CD14-positive monocyte (primary cell): ENCODE results near the gene HMBS. TPM values are rescaled to one million over a fixed set of nuclear protein-coding genes. Genes with fewer than 3 reads are reported as not detected.
A peak's percentile ranks its signal among the peaks of the same experiment; 100 is the strongest.

Experiments
- DNase-seq, 3 donors: peaks; one replicate each; pipeline ENCODE4 v3.0.0-alpha.2; 2011 to 2022
- H2AFZ ChIP-seq: 2 replicates; pipeline ENCODE4 v1.6.0; 2012; ENCODE audit warnings: mild to moderate bottlenecking, low read depth, low read length, inconsistent platforms; ENCODE audit not compliant: insufficient read depth, poor library complexity, severe bottlenecking
- H3K27ac ChIP-seq, 2 donors: 1 replicate in 1 of 2; 2 replicates in 1 of 2; pipeline ENCODE4 v1.5.1; 2012 to 2013; ENCODE audit warnings: low read length in 2 of 2, control low read depth in 1 of 2, inconsistent platforms in 1 of 2, low read depth in 1 of 2, mild to moderate bottlenecking in 1 of 2
- H3K27me3 ChIP-seq, 2 donors: one replicate each; pipeline versions ENCODE4 v1.6.0 to v1.6.1; 2011 to 2013; ENCODE audit warnings: low read length in 2 of 2; ENCODE audit not compliant: control insufficient read depth in 2 of 2, insufficient read depth in 2 of 2
- H3K36me3 ChIP-seq, 2 donors: replicated peaks in 1 of 2; 1 replicate in 1 of 2; 2 replicates in 1 of 2; pipeline versions ENCODE4 v1.5.1 to v1.6.1; 2012 to 2013; ENCODE audit warnings: low read length in 2 of 2, control low read depth in 1 of 2, inconsistent platforms in 1 of 2, mild to moderate bottlenecking in 1 of 2; ENCODE audit not compliant: insufficient read depth in 2 of 2, control insufficient read depth in 1 of 2
- H3K4me1 ChIP-seq, 2 donors: 1 replicate in 1 of 2; 2 replicates in 1 of 2; pipeline versions ENCODE4 v1.5.1 to v1.6.1; 2012 to 2013; ENCODE audit warnings: low read length in 2 of 2, control low read depth in 1 of 2, inconsistent platforms in 1 of 2, mild to moderate bottlenecking in 1 of 2, moderate library complexity in 1 of 2; ENCODE audit not compliant: insufficient read depth in 2 of 2, control insufficient read depth in 1 of 2
- H3K4me2 ChIP-seq: replicated peaks from 2 replicates; pipeline ENCODE3; 2012; ENCODE audit warnings: low read length, moderate library complexity, mild to moderate bottlenecking; ENCODE audit not compliant: poor library complexity, severe bottlenecking; ENCODE audit errors: extremely low read depth
- H3K4me3 ChIP-seq, 3 experiments: fragments of 200-600 bp in 1 of 3; sonication (generic) in 1 of 3; replicated peaks in 1 of 3; 1 replicate in 2 of 3; 2 replicates in 1 of 3; pipeline ENCODE4 v1.5.1; 2011 to 2013; ENCODE audit warnings: low read length in 3 of 3, mild to moderate bottlenecking in 3 of 3, control low read depth in 2 of 3, low read depth in 2 of 3, inconsistent platforms in 1 of 3, moderate library complexity in 1 of 3
- H3K79me2 ChIP-seq: 2 replicates; pipeline ENCODE4 v1.6.0; 2012; ENCODE audit warnings: mild to moderate bottlenecking, control low read depth, inconsistent platforms, low read length, moderate library complexity; ENCODE audit not compliant: insufficient read depth
- H3K9ac ChIP-seq: 2 replicates; pipeline ENCODE4 v1.6.0; 2017; ENCODE audit warnings: low read length, mild to moderate bottlenecking; ENCODE audit not compliant: insufficient read depth, poor library complexity, severe bottlenecking
- H3K9me3 ChIP-seq, 2 donors: replicated peaks in 1 of 2; 1 replicate in 1 of 2; 2 replicates in 1 of 2; pipeline versions ENCODE4 v1.5.1 to v1.6.1; 2012 to 2013; ENCODE audit warnings: low read length in 2 of 2, control low read depth in 1 of 2; ENCODE audit not compliant: control insufficient read depth in 1 of 2, insufficient read depth in 1 of 2
- H4K20me1 ChIP-seq: 2 replicates; pipeline ENCODE4 v1.6.0; 2012; ENCODE audit warnings: mild to moderate bottlenecking, low read length, control low read depth, moderate library complexity; ENCODE audit not compliant: insufficient read depth
- H3K27ac Mint-ChIP-seq, 7 donors: one replicate each; pipeline ENCODE4 v1.8.0; 2020; ENCODE audit warnings: mild to moderate bottlenecking in 7 of 7, mixed read lengths in 7 of 7, moderate library complexity in 6 of 7, inconsistent platforms in 2 of 7
- H3K27me3 Mint-ChIP-seq, 3 donors: one replicate each; pipeline ENCODE4 v1.8.0; 2021 to 2022; ENCODE audit warnings: low read depth in 3 of 3, mild to moderate bottlenecking in 3 of 3, mixed read lengths in 3 of 3, moderate library complexity in 3 of 3, inconsistent platforms in 1 of 3
- H3K36me3 Mint-ChIP-seq, 2 donors: one replicate each; pipeline ENCODE4 v1.8.0; 2020; ENCODE audit warnings: mixed read lengths in 2 of 2, inconsistent platforms in 1 of 2, mild to moderate bottlenecking in 1 of 2
- H3K4me1 Mint-ChIP-seq: one replicate; pipeline ENCODE4 v1.8.0; 2020; ENCODE audit warnings: mild to moderate bottlenecking, mixed read lengths
- H3K4me3 Mint-ChIP-seq, 2 donors: one replicate each; pipeline ENCODE4 v1.8.0; 2020; ENCODE audit warnings: mild to moderate bottlenecking in 2 of 2, mixed read lengths in 2 of 2, moderate library complexity in 1 of 2
- H3K9me3 Mint-ChIP-seq, 7 donors: one replicate each; pipeline ENCODE4 v1.8.0; 2020 to 2022; ENCODE audit warnings: mixed read lengths in 7 of 7, mild to moderate bottlenecking in 6 of 7, moderate library complexity in 6 of 7, inconsistent platforms in 2 of 7
- CTCF ChIP-seq: fragments of 200-600 bp; IDR thresholded peaks from one replicate; pipeline ENCODE4 v1.8.0; 2022; ENCODE audit warnings: antibody characterized with exemption, mild to moderate bottlenecking
- WGBS: methylation state at CpG from one replicate; pipeline ENCODE4 v1.1.5; 2013; ENCODE audit warnings: missing lambda C conversion rate; ENCODE audit not compliant: insufficient coverage; 5-methylcytosine and 5-hydroxymethylcytosine counted together
- intact Hi-C, 2 donors: fragments of 100-400 bp; cut with micrococcal nuclease; formaldehyde crosslinking; loops; one replicate each; pipeline versions ENCODE4 v1.15.0 to v1.15.1; 2023
- polyA plus RNA-seq, 3 donors: library from polyadenylated mRNA; depleted of rRNA in 1 of 3; unstranded in 2 of 3; stranded (reverse) in 1 of 3; fragments of 300-500 nt in 2 of 3; fragments of >200 nt in 1 of 3; fragmentation: Illumina TruSeq in 2 of 3; gene quantifications; 1 replicate in 2 of 3; 2 replicates in 1 of 3; pipeline ENCODE4 v1.2.3, GENCODE V29; 2012 to 2021

HMBS gene
- polyA plus RNA-seq, 3 donors, result 21.1 to 26.4 (median 25.2) TPM

GRCh38 chr11:119103793-119104192 is 19.1 kb downstream of the HMBS start:
- peaks cover 51 to 69% of the 10 kb centered on the region in 2 donors for H3K4me1 ChIP-seq
- H3K36me3 ChIP-seq, result peaks cover 0 to 3% of the 10 kb centered on the region in 2 donors
- DNase-seq, result no peak
- peaks cover 25% of the 10 kb centered on the region for H4K20me1 ChIP-seq
- no peak overlapping the region for H3K27ac ChIP-seq
- Mint-ChIP-seq H3K4me3 (no peak overlapping the region), H3K4me1 (peaks cover 62% of the 10 kb centered on the region), H3K27ac (peak overlapping the region in 3 of 7 donors; percentile 24 to 54 (median 45)), H3K36me3 (peaks cover 3 to 5% of the 10 kb centered on the region in 2 donors), H3K9me3 (peaks cover 0 to 2% (median 0%) of the 10 kb centered on the region in 7 donors), H3K27me3 (no peaks in the 10 kb centered on the region)
- no peaks in the 10 kb centered on the region for H3K27me3 ChIP-seq
- no peak overlapping the region for H3K4me3 ChIP-seq
- no peak for TF ChIP-seq CTCF
- intact Hi-C loops, result loop anchor here (5.0 kb wide), 2 partner anchors 36 to 86 kb away; partner anchors contain the start of genes VPS11 (in 2 of the 2), RPS25 (in 1 of the 2) and TRAPPC4 (in 1 of the 2)
- H2AFZ ChIP-seq, result no peak overlapping the region
- H3K79me2 ChIP-seq, result peaks cover 57% of the 10 kb centered on the region
- 100% methylated on average over 1 of the region's 4 CpGs for WGBS
- no peak overlapping the region for H3K4me2 ChIP-seq
- H3K9me3 ChIP-seq, result no peaks in the 10 kb centered on the region
- no peak overlapping the region for H3K9ac ChIP-seq

- Histone ChIP-seq H3K27me3 (no peaks in the 10 kb centered on the region), H3K36me3 (peaks cover 22 to 25% of the 10 kb centered on the region in 2 donors), H3K9ac (peak within 1 kb of the TSS; percentile 81), H3K4me1 (peaks cover 47 to 70% of the 10 kb centered on the region in 2 donors), H3K79me2 (peaks cover 65% of the 10 kb centered on the region), H3K27ac (peak within 1 kb of the TSS; percentile 86 to 93), H3K4me2 (peak within 1 kb of the TSS; percentile 90), H4K20me1 (peaks cover 45% of the 10 kb centered on the region), H3K4me3 (peak within 1 kb of the TSS; percentile 85 to 93 (median 92)), H3K9me3 (no peaks in the 10 kb centered on the region), H2AFZ (peak within 1 kb of the TSS; percentile 75)
- Mint-ChIP-seq H3K4me3 (peak within 1 kb of the TSS; percentile 89 to 97), H3K27me3 (no peaks in the 10 kb centered on the region), H3K9me3 (no peaks in the 10 kb centered on the region), H3K36me3 (peaks cover 24 to 29% of the 10 kb centered on the region in 2 donors), H3K27ac (peak within 1 kb of the TSS; percentile 95 to 100 (median 99)), H3K4me1 (peaks cover 65% of the 10 kb centered on the region)
- DNase-seq, result peak; percentile 92 to 95 (median 93)
- no peak for TF ChIP-seq CTCF
- intact Hi-C loops, result loop anchor here in 1 of 2 donors (2.0 to 5.0 kb wide), 2 partner anchors 14 to 180 kb away; partner anchors contain the start of genes BCL9L and HINFP
- WGBS, result 0% methylated on average over 34 of the region's 49 CpGs
These were observed 22.2 kb downstream of the HMBS start, which contains the start of gene C2CD2L for GRCh38 chr11:119106564-119107537. TSS of gene C2CD2L (plus strand) at chr11:119107344. CDS start at chr11:119107742, 398 bp downstream.
